Right renal pelvis (tissue), 4 donors: Measurements from ENCODE around the gene SERGEF. TPM values are rescaled to one million over a fixed set of nuclear protein-coding genes. Genes with fewer than 3 reads are reported as not detected.
"Not testable (repeated sequence)": the region's sequence is repeated elsewhere in the genome, so short reads cannot be mapped to it uniquely, and the experiment has no call there.

Source experiments
- DNase-seq, 4 donors: peaks; one replicate each; pipeline ENCODE4 v3.0.0-alpha.2; 2013; ENCODE audit warnings: low read depth in 4 of 4, low spot score in 3 of 4, missing footprints in 1 of 4
- polyA plus RNA-seq, 4 donors: library from polyadenylated mRNA; unstranded; fragments of 120-200 nt; gene quantifications; one replicate each; pipeline ENCODE4 v1.2.1, GENCODE V29; 2013; ENCODE audit not compliant: insufficient read length in 4 of 4

SERGEF gene
- polyA plus RNA-seq, 4 donors = 19.6 to 22.5 (median 21.8) TPM

DNA sequence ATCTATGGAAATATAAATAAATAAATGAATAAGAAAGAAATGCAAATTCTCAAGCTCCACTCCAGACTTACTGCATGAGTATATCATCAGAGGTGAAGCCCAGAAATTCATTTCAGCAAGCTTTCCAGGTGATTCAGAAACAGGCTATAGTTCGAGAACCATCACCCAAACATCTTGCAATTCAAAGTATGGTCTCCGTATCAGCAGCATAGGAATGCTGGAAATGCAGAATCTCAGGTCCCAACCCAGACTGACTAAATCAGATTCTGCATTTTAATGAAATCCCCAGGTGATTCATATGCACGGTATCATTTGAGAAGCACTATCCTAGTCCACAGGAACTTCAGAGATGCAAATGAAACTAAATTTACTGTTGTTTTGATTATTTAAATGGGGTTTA lies 95.3 kb downstream of the SERGEF start:
- no peak for DNase-seq

DNA sequence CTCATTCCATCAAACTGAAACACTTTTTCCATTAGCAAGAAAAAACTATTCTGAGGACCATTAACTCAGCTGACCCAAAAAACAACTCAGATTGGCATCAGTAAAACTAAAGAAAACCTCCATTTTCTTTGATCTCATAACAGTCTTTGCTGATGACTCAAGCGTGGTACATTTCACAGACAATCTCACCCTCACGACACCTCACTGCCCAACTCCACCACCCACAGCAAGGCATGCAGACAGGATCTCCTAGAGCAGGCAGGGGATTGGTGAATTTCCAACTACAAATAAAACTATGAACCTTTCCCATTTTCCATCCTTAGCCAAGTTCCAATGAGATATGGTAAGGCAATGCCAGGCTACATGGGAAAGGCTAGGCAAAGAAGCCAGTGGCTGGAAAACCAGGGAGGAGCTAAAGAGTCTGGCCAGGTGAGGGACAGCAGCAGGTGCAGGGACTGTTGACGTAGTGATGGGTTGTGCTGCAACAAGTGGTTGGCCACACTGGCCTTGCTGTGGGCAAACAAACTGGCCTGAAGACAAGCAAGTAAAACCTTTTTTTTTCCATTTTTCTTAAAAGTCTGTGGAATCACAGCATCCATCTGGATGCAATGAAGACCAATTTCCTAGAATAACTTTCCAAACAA lies 97.2 kb downstream of the SERGEF start:
- no peak for DNase-seq

DNA sequence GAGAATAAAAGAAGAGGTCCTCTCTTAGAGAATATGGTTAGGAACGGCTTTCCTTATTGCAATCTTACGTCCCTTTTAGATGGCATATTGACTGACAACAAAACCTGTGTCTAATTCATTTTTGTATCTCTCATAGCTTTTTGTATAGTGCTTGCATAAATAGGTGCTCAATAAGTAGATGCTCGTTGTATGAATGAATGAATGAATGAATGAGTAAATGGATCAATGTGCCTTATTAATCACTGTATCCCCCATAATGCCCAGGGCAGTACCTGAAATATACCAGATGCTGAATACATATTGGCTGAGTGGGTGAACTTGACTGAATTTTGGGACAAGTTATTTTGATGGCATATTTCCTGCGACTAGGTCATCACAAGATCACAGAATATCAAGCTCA lies 97.9 kb downstream of the SERGEF start:
- no peak for DNase-seq

DNA sequence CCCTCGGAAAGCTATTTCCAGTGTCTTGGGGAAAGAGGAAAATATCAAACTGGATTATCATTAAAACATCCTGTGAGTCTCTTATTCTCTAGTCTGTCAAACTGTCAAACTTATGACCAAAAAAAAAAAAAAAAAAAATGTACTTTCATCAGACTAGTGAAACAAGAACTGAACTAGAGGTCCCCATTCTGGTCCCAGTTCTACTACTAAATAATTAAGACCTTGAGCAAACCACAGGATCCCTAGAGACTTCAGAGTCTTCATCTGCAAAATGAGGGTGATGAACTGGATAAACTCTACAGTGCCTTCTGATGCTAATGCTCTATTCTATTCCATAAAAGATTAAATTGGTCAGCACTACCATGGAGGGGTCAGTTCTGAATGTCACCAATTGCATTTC lies 105.8 kb downstream of the SERGEF start:
- no peak for DNase-seq

DNA sequence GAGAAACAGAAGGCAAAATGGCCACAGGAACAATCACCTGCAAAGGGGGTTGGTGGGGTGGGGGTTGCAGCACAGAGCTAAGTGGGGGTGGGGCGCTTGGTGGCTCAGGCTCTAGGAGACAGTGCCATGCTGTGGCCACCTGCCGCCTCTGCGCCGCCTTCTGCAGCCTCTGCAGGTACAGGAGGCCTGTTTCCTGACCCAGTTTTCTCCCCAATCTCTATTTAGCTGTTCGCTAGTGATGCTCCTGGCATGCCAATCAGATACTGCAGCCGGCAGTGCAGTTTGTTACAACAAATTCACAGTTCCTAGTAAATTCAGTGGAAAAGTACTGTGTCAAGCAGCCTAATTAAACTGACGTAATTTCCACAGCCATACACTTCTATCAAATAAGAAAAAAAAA lies 106.4 kb downstream of the SERGEF start:
- no peak for DNase-seq

DNA sequence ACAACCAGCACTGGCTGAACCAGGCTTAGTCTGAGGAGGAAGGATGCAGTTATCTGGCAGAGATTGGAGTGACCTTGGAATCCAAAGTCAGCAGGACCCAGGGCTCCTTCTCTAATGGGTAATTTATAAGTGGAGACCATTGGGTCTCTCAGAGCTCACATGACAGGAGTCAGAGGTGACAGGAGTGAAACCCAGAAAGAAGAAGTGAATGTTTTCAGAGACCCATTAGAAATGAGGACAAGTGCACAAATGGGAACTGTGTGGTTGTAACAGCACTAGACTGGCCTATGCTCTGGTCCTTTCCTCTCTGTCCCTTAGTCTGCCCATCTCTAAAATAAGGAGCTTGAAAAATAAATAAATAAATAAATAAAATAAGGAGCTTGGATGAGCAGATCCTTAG lies 107.4 kb downstream of the SERGEF start:
- DNase-seq = no peak

DNA sequence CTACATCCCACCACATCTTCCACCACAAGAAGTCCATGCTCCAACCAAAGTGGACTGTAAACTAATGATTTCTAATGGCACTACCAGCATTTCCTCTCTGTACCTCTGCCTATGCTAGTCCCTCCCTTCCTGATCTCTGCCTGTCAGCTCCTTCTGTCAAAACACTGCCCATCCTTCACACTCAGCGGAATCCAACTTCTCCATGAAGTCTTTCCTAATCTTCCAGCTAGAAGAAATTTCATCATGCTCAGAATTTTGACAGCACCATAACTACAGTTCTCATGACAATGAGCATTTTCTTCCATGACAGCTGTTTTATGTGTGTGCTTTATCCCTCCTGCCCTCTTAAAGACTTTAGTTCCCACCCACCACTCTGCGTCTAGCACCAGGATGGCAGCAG lies 111.4 kb downstream of the SERGEF start:
- DNase-seq = no peak

DNA sequence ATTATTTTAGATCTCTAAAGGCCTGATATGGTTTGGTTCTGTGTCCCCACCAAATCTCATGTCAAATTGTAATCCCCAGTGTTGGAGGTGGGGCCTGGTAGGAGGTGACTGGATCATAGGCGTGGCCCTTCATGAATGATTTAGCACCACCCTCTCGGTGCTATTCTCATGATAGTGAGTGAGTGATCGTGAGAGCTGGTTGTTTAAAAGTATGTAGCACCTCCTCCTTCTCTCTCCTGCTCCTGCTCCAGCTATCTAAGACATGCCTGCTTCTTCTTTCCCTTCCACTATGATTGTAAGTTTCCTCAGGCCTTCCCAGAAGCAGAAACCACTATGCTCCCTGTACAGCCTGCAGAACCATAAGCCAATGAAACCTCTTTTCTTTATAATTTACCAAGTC lies 114.1 kb downstream of the SERGEF start:
- DNase-seq = no peak

DNA sequence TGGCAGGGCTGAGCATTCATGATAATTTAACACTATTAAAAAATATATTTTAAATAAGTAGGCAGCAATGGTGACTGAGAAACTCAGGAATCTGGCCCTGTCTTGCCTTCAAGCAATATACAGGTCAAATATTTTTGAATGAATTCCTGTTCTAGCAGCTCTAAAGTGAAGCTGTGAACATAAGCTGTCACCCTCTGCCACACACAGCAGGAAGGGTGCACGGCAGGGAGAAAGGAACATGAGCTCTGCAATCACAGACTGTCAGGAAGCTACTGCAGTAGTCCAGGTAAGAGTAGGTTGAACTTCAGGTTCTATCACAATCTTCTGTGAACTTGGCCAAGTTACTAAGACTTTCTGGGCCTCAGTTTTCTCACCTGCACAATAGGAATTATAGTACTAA lies 114.8 kb downstream of the SERGEF start:
- no peak for DNase-seq

DNA sequence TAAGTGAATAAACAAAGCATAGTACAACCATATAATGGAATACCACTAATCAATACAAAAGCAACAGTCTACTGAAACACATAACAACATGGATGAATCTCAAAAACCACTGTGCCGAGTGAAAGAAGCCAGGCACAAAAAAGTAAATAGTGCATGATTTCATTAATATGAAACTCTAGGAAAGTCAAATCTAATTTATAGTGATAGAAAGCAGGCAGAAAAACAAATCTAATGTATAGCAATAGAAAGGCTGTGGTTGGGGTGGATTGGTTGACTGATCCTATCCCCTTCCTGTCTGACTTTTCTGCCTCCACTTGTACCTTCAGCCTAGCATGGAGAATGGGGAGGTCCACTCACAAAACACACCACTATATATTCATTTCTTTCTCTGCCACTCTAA lies 115.4 kb downstream of the SERGEF start:
- no peak for DNase-seq

DNA sequence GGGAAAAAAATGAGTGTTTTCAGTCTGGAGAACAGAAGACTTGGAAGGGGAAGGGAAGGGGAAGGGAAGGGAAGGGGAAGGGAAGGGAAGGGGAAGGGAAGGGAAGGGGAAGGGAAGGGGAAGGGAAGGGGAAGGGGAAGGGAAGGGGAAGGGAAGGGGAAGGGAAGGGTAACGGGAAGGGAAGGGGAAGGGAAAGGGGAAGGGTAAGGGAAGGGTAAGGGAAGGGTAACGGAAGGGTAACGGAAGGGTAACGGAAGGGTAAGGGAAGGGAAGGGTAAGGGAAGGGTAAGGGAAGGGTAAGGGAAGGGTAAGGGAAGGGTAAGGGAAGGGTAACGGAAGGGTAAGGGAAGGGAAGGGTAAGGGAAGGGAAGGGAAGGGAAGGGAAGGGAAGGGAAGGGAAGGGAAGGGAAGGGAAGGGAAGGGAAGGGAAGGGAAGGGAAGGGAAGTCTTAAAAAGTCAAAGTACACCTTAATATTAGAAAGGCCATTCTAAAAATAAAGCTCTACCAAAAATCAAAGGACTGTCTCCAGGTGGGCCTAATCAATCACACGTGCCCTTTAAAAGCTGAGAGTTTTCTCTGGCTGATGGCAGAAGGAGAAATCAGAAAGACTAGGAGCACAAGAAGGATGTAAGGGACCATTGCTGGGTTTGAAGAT lies 116.2 kb downstream of the SERGEF start:
- not testable (repeated sequence) for DNase-seq

DNA sequence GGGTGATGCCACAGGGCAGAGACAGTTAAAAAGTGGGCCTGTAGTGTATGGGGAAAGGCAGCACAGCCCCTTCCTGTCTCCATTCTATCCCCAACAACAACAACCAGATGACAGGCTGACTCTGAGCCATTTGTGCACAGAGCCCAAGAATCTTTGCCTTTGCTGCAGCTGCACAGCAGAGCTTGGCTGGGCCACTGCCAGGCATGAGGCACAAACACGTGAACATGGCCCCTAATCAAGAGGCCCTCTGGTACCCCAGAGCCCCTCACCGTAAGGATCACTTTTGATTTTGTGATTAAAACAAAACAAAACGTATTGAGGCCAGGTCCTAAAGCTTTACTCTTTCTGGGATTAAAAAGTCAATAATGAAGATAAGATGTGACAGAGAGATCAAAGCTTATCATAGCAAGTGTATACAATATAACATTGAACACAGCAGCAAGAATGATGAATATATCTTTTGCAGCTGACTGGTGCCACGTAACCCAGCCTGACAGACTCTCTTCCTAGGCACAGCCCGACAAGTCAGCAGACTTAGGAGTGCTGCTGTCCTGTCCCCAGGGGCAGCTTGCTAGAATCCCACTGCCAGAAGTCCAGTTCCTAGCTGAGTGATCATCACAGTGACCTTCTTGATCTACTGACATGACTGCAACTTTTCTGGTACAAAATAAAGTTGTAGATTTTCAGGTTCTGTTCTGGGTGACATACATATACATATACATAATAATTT lies 117.8 kb downstream of the SERGEF start:
- no peak for DNase-seq

DNA sequence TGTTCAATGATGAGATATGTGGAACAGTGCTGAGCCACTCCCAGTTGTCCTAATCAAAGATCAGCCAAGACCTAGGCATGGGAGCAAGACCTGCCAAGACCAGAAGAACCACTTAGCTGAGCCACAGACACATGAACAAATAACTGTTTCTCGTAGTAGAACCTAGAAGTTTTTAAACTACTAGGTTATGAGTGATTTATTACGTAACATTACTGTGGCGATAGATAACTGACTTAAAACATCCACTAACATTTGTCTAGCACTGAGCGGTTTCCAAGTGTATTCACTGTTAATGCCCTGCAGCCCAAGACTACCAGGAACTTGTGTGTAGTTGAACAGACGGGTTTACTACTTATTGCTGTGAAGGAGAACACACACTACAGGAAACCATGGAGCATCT lies 120.4 kb downstream of the SERGEF start:
- no peak for DNase-seq

DNA sequence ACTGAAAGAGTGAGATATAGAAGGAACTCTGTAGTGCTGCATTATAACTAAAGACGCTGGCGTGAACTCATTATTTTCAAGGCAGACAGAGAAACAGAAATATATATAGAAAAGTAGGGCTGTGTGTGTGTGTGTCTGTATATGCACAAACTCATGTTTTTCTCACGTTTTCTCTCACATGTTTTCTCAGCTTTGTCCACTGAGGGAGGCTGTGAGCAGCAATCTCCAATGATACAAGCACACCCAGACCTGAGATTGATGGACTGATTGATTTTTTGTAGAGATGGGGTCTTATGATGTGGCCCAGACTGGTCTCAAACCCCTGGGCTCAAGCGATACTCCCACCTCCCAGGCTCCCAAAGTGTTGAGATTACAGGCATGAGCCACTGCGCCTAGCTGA lies 122.5 kb downstream of the SERGEF start:
- DNase-seq = no peak

DNA sequence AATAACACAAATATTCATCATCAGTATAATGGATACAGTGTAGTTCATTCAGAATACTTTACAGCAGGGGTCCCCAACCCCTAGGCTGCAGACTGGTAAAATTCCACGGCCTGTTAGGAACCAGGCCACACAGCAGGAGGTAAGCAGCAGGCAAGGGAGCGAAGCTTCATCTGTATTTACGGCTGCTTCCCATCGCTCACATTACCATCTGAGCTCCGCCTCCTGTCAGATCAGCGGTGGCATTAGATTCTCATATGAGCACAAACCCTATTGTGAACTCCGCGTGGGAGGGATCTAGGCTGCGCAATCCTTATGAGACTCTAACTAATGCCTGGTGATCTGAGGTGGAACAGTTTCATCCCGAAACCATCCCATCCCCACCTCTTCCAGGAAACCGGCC lies 125.1 kb downstream of the SERGEF start:
- DNase-seq = no peak

DNA sequence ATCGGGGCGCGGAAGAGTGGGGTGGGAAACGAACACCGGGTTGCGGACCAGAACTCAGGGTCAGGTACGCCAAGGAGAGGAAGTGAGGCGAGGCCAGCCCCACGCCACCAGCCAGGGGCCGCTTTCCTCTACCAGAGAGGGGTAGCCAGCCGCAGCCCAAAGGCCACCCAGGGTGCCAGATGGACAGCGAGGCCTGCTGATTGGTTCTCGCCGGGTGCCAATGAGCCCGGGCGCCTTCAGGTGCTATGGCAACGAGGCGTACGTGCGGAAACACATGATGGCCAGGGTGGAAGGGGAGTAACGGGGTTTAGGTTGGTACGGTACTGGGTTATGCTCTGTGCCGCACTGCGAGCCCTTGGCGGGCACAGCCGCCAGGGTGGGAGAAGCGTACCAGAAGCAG lies 128.9 kb downstream of the SERGEF start:
- DNase-seq = no peak

DNA sequence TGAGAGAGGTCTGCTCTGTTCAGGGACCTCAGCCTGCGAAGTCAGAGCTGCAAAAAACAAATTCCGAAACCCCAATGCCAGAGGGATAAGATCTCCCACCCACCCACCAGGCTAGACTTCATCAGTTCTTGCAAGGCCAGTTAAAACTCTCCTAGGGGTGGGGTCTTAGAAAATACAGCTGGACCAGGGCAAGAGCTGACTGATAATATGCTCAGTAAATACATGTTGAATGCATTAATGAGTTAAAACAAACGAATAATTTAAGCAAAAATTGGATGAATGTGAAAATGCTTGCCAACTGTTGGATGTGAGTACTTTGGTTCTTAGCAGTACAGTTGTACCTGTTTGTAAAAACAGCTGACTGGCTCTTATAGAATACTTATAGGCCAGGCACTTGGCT lies 129.8 kb downstream of the SERGEF start:
- no peak for DNase-seq

DNA sequence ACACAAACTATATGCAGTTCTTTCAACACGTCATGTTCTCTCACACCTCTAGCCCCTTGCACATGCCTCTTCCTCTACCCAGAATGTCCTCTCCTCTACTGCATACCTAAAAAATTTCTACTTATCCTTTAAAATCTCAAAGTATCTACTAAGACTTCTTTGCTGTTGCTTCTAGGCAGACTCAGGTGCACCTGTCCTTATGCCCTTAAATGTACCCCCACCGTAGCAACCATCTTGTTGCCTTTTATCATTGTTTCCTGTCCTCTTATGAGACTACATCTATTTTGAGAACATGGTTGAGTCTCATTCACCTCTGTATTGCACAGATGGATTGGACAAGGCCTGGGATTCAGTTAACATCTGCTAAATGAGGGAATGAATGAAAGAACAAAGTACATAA lies 134.1 kb downstream of the SERGEF start:
- no peak for DNase-seq

DNA sequence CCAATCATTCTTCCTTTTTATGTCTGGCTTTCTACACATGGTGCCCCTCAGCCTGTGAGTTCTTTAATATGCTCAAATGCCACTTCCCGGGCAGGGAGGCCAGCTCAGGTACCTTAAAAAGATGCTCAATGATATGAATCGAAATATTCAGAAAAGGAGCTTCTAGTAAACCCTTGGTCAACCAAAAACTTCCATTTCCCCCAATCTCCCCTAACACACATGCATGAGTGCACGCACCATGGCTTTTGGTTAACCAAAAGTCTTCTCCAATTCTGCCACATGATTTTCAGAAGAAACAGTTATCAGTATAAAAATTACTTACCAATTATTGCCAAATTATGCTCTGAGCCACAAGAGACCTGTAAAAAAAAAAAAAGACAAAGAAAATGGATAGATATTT lies 135.0 kb downstream of the SERGEF start:
- no peak for DNase-seq

DNA sequence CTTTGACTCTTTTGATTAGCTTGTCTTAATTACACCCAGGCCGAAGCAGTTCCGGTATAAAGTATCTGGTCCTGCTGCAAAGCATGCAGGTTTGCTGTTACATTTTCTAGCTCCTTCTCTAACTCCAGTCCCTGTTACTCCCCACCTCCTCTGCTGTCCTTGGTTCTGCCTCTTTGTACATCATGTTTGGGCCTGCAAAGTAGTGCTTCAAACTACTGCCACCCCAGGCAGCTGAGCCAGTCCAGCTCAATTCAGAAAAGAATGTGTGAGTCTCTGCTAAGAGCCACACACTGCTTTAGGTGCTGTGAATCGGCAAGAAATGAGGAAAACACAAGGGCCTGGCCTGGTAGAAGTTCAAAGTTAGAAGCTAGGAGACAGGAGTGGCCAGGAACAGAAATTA lies 136.0 kb downstream of the SERGEF start:
- no peak for DNase-seq

DNA sequence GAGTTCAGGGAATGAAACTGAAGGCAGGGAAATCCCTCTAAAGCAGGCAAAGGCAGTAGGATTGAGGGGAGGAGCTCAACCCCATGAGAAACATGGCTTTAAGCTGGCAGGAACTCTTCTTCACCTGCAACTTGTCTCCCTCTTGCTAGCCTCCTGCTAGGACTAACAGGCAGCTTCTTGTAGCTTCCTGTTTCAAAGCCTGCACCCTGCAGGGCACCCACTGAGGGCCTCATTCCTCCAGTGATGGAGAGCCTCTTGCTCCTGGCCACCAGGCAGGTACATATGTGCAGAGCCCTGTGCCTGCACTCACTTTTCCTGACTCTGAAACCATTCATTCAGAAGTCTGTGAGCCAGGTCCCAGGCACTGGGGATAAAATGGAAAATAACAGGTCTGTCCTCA lies 137.0 kb downstream of the SERGEF start:
- no peak for DNase-seq

DNA sequence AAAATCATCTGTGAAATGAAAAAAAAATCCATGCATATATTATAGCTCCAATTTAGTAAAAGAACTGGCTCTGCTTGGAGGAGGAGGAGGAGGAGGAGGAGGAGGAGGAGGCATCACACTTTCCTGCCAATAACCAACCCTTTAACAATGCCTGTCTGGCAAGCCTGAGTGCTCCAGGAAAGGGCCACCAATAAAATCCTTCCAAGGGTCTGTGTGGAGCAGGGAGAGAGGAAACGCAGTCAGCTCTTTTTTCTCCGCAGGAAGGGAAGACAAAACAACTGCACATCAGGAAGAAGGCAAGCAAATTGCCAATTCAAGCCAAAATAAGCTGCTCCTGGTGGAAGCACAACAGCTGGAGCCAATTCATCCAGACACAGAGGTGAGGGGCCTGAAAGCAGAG lies 139.3 kb downstream of the SERGEF start:
- DNase-seq = no peak
